PC-9 (cell line): ENCODE measurements around the gene TTC7B.

Experiments used
- EZH2 ChIP-seq: fragments of 200-600 bp; sonication (generic); IDR thresholded peaks from 2 replicates; pipeline ENCODE4 v1.8.0; 2017; ENCODE audit warnings: antibody characterized with exemption, low read depth
- TF ChIP-seq, protein P1 (sequence below): fragments of 200-600 bp; sonication (generic); conservative IDR thresholded peaks from 2 replicates; pipeline ENCODE4 v1.6.1; 2017; ENCODE audit warnings: mixed run types, antibody characterized with exemption, mild to moderate bottlenecking, moderate library complexity

DNA sequence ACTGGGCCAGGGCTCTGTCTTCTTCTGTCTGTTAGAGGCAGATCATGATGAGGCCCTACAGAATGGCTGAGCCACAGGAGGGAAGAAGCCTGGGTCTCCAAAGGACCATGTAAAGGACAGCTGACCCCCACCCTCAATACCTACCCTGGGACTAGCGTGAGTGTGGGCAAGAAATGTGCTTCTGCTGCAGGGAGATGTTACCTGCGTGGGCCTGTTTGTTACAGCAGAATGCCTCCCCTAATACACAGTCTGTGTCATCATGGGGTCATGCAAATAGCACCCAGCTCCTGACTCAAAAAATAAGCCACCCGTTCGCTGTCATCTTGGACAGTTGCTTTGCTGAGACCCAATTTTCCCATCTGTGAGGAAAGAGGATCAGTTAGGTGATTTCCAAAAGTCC lies 328.8 kb downstream of the TTC7B start:
- TF ChIP-seq EZH2: no peak
- TF ChIP-seq, protein P1, sequence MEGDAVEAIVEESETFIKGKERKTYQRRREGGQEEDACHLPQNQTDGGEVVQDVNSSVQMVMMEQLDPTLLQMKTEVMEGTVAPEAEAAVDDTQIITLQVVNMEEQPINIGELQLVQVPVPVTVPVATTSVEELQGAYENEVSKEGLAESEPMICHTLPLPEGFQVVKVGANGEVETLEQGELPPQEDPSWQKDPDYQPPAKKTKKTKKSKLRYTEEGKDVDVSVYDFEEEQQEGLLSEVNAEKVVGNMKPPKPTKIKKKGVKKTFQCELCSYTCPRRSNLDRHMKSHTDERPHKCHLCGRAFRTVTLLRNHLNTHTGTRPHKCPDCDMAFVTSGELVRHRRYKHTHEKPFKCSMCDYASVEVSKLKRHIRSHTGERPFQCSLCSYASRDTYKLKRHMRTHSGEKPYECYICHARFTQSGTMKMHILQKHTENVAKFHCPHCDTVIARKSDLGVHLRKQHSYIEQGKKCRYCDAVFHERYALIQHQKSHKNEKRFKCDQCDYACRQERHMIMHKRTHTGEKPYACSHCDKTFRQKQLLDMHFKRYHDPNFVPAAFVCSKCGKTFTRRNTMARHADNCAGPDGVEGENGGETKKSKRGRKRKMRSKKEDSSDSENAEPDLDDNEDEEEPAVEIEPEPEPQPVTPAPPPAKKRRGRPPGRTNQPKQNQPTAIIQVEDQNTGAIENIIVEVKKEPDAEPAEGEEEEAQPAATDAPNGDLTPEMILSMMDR: no peak
